Sigmoid colon (tissue), 7 donors: ENCODE results near the gene ZNF521. TPM values are rescaled to one million over a fixed set of nuclear protein-coding genes. Genes with fewer than 3 reads are reported as not detected.

Experiments
- DNase-seq: peaks from one replicate; pipeline ENCODE4 v3.0.0-alpha.2; 2019
- H3K27ac ChIP-seq, 4 donors: fragments of 200-600 bp; sonication (generic); one replicate each; pipeline ENCODE4 v1.5.1; 2016 to 2019; ENCODE audit warnings: mild to moderate bottlenecking in 1 of 4
- H3K27me3 ChIP-seq, 3 donors: fragments of 200-600 bp; sonication (generic); one replicate each; pipeline ENCODE4 v1.5.1; 2019; ENCODE audit warnings: mild to moderate bottlenecking in 1 of 3
- H3K36me3 ChIP-seq, 4 donors: fragments of 200-600 bp; sonication (generic); one replicate each; pipeline ENCODE4 v1.5.1; 2016 to 2019
- H3K4me1 ChIP-seq, 4 donors: fragments of 200-600 bp; sonication (generic); one replicate each; pipeline ENCODE4 v1.5.1; 2017 to 2019
- H3K4me3 ChIP-seq, 4 donors: fragments of 200-600 bp; sonication (generic); one replicate each; pipeline ENCODE4 v1.5.1; 2017 to 2019; ENCODE audit warnings: mild to moderate bottlenecking in 2 of 4, moderate library complexity in 1 of 4
- H3K9me3 ChIP-seq, 4 donors: fragments of 200-600 bp in 3 of 4; sonication (generic) in 3 of 4; one replicate each; pipeline versions ENCODE4 v1.5.1 to v1.6.1; 2013 to 2019
- CTCF ChIP-seq, 4 experiments: fragments of 450-650 bp in 3 of 4; fragments of 200-600 bp in 1 of 4; IDR thresholded peaks; one replicate each; pipeline ENCODE4 v1.5.1; 2016 to 2019; ENCODE audit warnings: antibody characterized with exemption in 4 of 4, mild to moderate bottlenecking in 3 of 4, moderate library complexity in 2 of 4
- EP300 ChIP-seq, 4 donors: sonication (generic); formaldehyde crosslinking; IDR thresholded peaks; one replicate each; pipeline ENCODE4 v1.6.1; 2017; ENCODE audit warnings: antibody characterized with exemption in 4 of 4
- POLR2A ChIP-seq, 2 donors: fragments of 450-650 bp; IDR thresholded peaks; one replicate each; pipeline ENCODE4 v1.6.1; 2016; ENCODE audit warnings: antibody characterized with exemption in 2 of 2, mild to moderate bottlenecking in 2 of 2, moderate library complexity in 2 of 2
- POLR2AphosphoS5 ChIP-seq, 4 donors: sonication (generic); formaldehyde crosslinking; IDR thresholded peaks; one replicate each; pipeline ENCODE4 v1.6.1; 2017; ENCODE audit warnings: antibody characterized with exemption in 4 of 4
- WGBS, 2 donors: extraction: QIAGEN DNeasy Blood & Tissue Kit; methylation state at CpG; one replicate each; pipeline ENCODE4 v1.1.7; 2013; 5-methylcytosine and 5-hydroxymethylcytosine counted together
- intact Hi-C: fragments of 100-400 bp; cut with DNase I; formaldehyde crosslinking; loops from one replicate; pipeline ENCODE4 v1.15.1; 2023
- polyA plus RNA-seq, 3 donors: library from polyadenylated mRNA; stranded (reverse); fragments of 200-250 nt; gene quantifications; one replicate each; pipeline ENCODE4 v1.2.3, GENCODE V29; 2013
- total RNA-seq, 4 donors: library from RNA; depleted of rRNA; stranded (reverse); fragments of >200 nt; gene quantifications; one replicate each; pipeline ENCODE4 v1.1.0, GENCODE V29; 2016
- donor health status: healthy with polysubstance abuse.
- donor health status: Bipolar disorder and iron deficiency.
- donor health status: healthy.

The ZNF521 gene
- total and polyA plus RNA-seq, 7 donors = 0.69 to 40.2 (median 12.0) TPM

GRCh38 chr18:25223899-25224886 lies 127.8 kb downstream of the ZNF521 start:
- Histone ChIP-seq H3K36me3 (no peaks in the 10 kb centered on the region), H3K27ac (no peak overlapping the region), H3K9me3 (no peaks in the 10 kb centered on the region), H3K4me1 (peaks cover 0 to 6% (median 0%) of the 10 kb centered on the region in 4 donors), H3K27me3 (no peaks in the 10 kb centered on the region), H3K4me3 (no peak overlapping the region)
- DNase-seq = no peak
- intact Hi-C loops = no loop called here
- TF ChIP-seq CTCF (IDR thresholded peaks at IDR 0.05) (no peak), EP300 (IDR thresholded peaks at IDR 0.05) (no peak), POLR2A (IDR thresholded peaks at IDR 0.05) (no peak), POLR2AphosphoS5 (IDR thresholded peaks at IDR 0.05) (no peak)
- 83 to 91% methylated on average over 23 of the region's 23 CpGs for WGBS, 2 donors

- no peaks in the 10 kb centered on the region for H3K9me3 ChIP-seq
- H3K27me3 ChIP-seq = no peaks in the 10 kb centered on the region
- H3K4me1 ChIP-seq = no peaks in the 10 kb centered on the region
- no peak for DNase-seq
- no peak overlapping the region for H3K27ac ChIP-seq
- TF ChIP-seq POLR2A (IDR thresholded peaks at IDR 0.05) (no peak), POLR2AphosphoS5 (IDR thresholded peaks at IDR 0.05) (no peak), EP300 (IDR thresholded peaks at IDR 0.05) (no peak), CTCF (IDR thresholded peaks at IDR 0.05) (no peak)
- H3K4me3 ChIP-seq = no peak overlapping the region
- H3K36me3 ChIP-seq = no peaks in the 10 kb centered on the region
- intact Hi-C loops = no loop called here
- WGBS, 2 donors = 70 to 82% methylated on average over 2 of the region's 2 CpGs
Measured at GRCh38 chr18:25223211-25223610, 128.8 kb downstream of the ZNF521 start.

DNA sequence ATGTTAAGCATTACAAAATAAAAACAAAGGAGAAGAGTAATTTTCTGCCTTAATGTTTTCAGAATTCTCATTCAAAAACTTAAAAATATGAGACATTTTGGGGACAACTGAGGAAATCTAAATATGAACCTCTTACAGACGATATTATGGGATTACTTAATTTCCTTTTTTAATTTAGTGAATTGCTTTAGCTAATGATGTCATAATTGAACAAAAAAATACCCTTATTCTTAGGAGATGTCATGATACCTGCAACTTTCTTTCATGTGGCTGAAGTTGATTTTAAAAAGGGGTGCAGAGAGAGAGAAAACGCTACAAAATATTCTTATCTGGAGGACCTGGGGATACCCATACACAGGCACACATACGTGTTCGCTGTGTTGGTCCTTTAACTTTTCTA lies 129.3 kb downstream of the ZNF521 start:
- TF ChIP-seq POLR2A (IDR thresholded peaks at IDR 0.05) (no peak), EP300 (IDR thresholded peaks at IDR 0.05) (no peak), POLR2AphosphoS5 (IDR thresholded peaks at IDR 0.05) (no peak), CTCF (IDR thresholded peaks at IDR 0.05) (no peak)
- no peak for DNase-seq
- Histone ChIP-seq H3K4me3 (no peak overlapping the region), H3K27me3 (no peaks in the 10 kb centered on the region), H3K27ac (no peak overlapping the region), H3K4me1 (no peaks in the 10 kb centered on the region), H3K36me3 (no peaks in the 10 kb centered on the region), H3K9me3 (no peaks in the 10 kb centered on the region)
- intact Hi-C loops = no loop called here
- 88 to 91% methylated on average over 4 of the region's 4 CpGs for WGBS, 2 donors

DNA sequence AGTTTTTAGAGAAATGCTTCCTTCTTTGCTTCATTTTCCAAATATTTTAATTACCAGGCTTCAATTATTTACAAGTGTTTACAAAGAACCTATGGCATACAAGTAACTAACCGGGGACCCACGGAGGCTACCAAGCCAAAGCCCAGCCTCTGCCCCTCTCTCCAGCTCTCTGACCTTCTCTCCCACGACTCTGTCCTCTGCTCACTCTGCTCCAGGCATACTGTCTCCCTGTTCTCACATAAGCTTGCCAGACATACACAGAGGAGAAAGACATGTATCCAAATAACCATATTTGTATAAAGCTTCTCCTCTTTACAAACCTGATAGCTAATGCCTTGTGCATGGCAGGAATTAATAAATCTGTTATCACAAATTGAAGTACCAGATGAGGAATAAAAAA lies 141.3 kb downstream of the ZNF521 start:
- no peaks in the 10 kb centered on the region for H3K27me3 ChIP-seq
- H3K36me3 ChIP-seq = no peaks in the 10 kb centered on the region
- no peak for DNase-seq
- 51 to 74% methylated on average over 3 of the region's 3 CpGs for WGBS, 2 donors
- H3K4me1 ChIP-seq = no peaks in the 10 kb centered on the region
- intact Hi-C loops = no loop called here
- no peak overlapping the region for H3K27ac ChIP-seq
- TF ChIP-seq EP300 (IDR thresholded peaks at IDR 0.05) (no peak), POLR2AphosphoS5 (IDR thresholded peaks at IDR 0.05) (no peak)
- H3K9me3 ChIP-seq = no peaks in the 10 kb centered on the region
- no peak overlapping the region for H3K4me3 ChIP-seq

GRCh38 chr18:25192065-25192464 lies 159.9 kb downstream of the ZNF521 start:
- no peaks in the 10 kb centered on the region for H3K4me1 ChIP-seq
- H3K36me3 ChIP-seq = no peaks in the 10 kb centered on the region
- DNase-seq = no peak
- H3K27ac ChIP-seq = no peak overlapping the region
- TF ChIP-seq CTCF (IDR thresholded peaks at IDR 0.05) (no peak), POLR2A (IDR thresholded peaks at IDR 0.05) (no peak), EP300 (IDR thresholded peaks at IDR 0.05) (no peak), POLR2AphosphoS5 (IDR thresholded peaks at IDR 0.05) (no peak)
- no peaks in the 10 kb centered on the region for H3K27me3 ChIP-seq
- WGBS, 2 donors = 78 to 83% methylated on average over 4 of the region's 4 CpGs
- H3K4me3 ChIP-seq = no peak overlapping the region
- no peaks in the 10 kb centered on the region for H3K9me3 ChIP-seq
- intact Hi-C loops = no loop called here
